CD4-positive, alpha-beta T cell treated with Interleukin-6 for 4 hours (primary cell): ENCODE measurements around the gene PDGFC.

Experiments
- DNase-seq: peaks from one replicate; pipeline ENCODE4 v3.0.0-alpha.2; 2020; ENCODE audit warnings: mixed read lengths

PDGFC gene

GRCh38 chr4:156971676-156972378, at the start of gene PDGFC:
Gene PDGFC, minus strand, starts transcription at chr4:156971799. Its CDS starts 896 bp downstream, at chr4:156970903.
- no peak for DNase-seq

GRCh38 chr4:157020882-157021281, 49.3 kb upstream of the PDGFC start:
- no peak for DNase-seq

GRCh38 chr4:157018920-157019490, 47.4 kb upstream of the PDGFC start:
- no peak for DNase-seq

- DNase-seq, result no peak
Observed at GRCh38 chr4:157014621-157015591, 43.3 kb upstream of the PDGFC start.

- DNase-seq, result no peak
Observed at GRCh38 chr4:157013656-157014055, 42.1 kb upstream of the PDGFC start.

GRCh38 chr4:157012781-157013180, 41.2 kb upstream of the PDGFC start:
- no peak for DNase-seq

GRCh38 chr4:157012296-157012695, 40.7 kb upstream of the PDGFC start:
- DNase-seq, result no peak

GRCh38 chr4:157010630-157011029, 39.0 kb upstream of the PDGFC start:
- no peak for DNase-seq

- DNase-seq, result no peak
Observed at GRCh38 chr4:157005831-157006230, 34.2 kb upstream of the PDGFC start.

GRCh38 chr4:157005193-157005592, 33.6 kb upstream of the PDGFC start:
- DNase-seq, result no peak

GRCh38 chr4:157004279-157005161, 32.9 kb upstream of the PDGFC start:
- no peak for DNase-seq

GRCh38 chr4:156999175-156999517, 27.5 kb upstream of the PDGFC start:
- no peak for DNase-seq

GRCh38 chr4:156998500-156999174, 27.0 kb upstream of the PDGFC start:
- no peak for DNase-seq

- DNase-seq, result no peak
Observed at GRCh38 chr4:156992943-156993342, 21.3 kb upstream of the PDGFC start.

GRCh38 chr4:156991161-156991560, 19.6 kb upstream of the PDGFC start:
- DNase-seq, result no peak

GRCh38 chr4:156983366-156983765, 11.8 kb upstream of the PDGFC start:
- DNase-seq, result no peak

GRCh38 chr4:156981262-156981769, 9.7 kb upstream of the PDGFC start:
- DNase-seq, result no peak

- DNase-seq, result no peak
Observed at GRCh38 chr4:156977435-156978160, 6.0 kb upstream of the PDGFC start.

- DNase-seq, result no peak
Observed at GRCh38 chr4:156976147-156976546, 4.5 kb upstream of the PDGFC start.

GRCh38 chr4:156975686-156976085, 4.1 kb upstream of the PDGFC start:
- DNase-seq, result no peak

GRCh38 chr4:156974264-156974663, 2.7 kb upstream of the PDGFC start:
- no peak for DNase-seq
